ENCODE data around the gene SPAG16.

SPAG16 gene

GRCh38 chr2:214066862-214067261 lies 782.6 kb downstream of the SPAG16 start:
- Mint-ChIP-seq H3K27ac (no peak overlapping the region), H3K36me3 (ENCODE audit: low read depth) (no peaks in the 10 kb centered on the region), H3K4me1 (no peaks in the 10 kb centered on the region), H3K9me3 (no peaks in the 10 kb centered on the region), H3K4me3 (no peak overlapping the region), H3K27me3 (ENCODE audit: low read depth) (no peaks in the 10 kb centered on the region)
- TF ChIP-seq CTCF (IDR thresholded peaks at IDR 0.05; ENCODE audit: unreplicated experiment in 3 of 3), result no peak

GRCh38 chr2:214069254-214069653 lies 785.0 kb downstream of the SPAG16 start:
- no peaks in the 10 kb centered on the region for H3K9me3 Mint-ChIP-seq
- TF ChIP-seq CTCF (IDR thresholded peaks at IDR 0.05; ENCODE audit: unreplicated experiment in 3 of 3), result no peak
- H3K27ac Mint-ChIP-seq, result no peak overlapping the region
- no peaks in the 10 kb centered on the region for H3K27me3 Mint-ChIP-seq (ENCODE audit: low read depth)
- H3K4me3 Mint-ChIP-seq, result no peak overlapping the region
- H3K36me3 Mint-ChIP-seq (ENCODE audit: low read depth), result no peaks in the 10 kb centered on the region
- no peaks in the 10 kb centered on the region for H3K4me1 Mint-ChIP-seq

GRCh38 chr2:214075456-214075855 lies 791.2 kb downstream of the SPAG16 start:
- Mint-ChIP-seq H3K4me1 (no peaks in the 10 kb centered on the region), H3K9me3 (no peaks in the 10 kb centered on the region), H3K4me3 (no peak overlapping the region), H3K36me3 (ENCODE audit: low read depth) (no peaks in the 10 kb centered on the region), H3K27ac (no peak overlapping the region), H3K27me3 (ENCODE audit: low read depth) (no peaks in the 10 kb centered on the region)
- no peak for TF ChIP-seq CTCF (IDR thresholded peaks at IDR 0.05; ENCODE audit: unreplicated experiment in 3 of 3)

GRCh38 chr2:214076527-214076926 lies 792.3 kb downstream of the SPAG16 start:
- no peaks in the 10 kb centered on the region for H3K27me3 Mint-ChIP-seq (ENCODE audit: low read depth)
- H3K36me3 Mint-ChIP-seq (ENCODE audit: low read depth), result no peaks in the 10 kb centered on the region

GRCh38 chr2:214077727-214078126 lies 793.5 kb downstream of the SPAG16 start:
- no peak overlapping the region for H3K27ac Mint-ChIP-seq
- H3K27me3 Mint-ChIP-seq (ENCODE audit: low read depth), result no peaks in the 10 kb centered on the region
- H3K4me3 Mint-ChIP-seq, result no peak overlapping the region
- no peak for TF ChIP-seq CTCF (IDR thresholded peaks at IDR 0.05; ENCODE audit: unreplicated experiment in 3 of 3)
- H3K4me1 Mint-ChIP-seq, result no peaks in the 10 kb centered on the region
- no peaks in the 10 kb centered on the region for H3K36me3 Mint-ChIP-seq (ENCODE audit: low read depth)
- no peaks in the 10 kb centered on the region for H3K9me3 Mint-ChIP-seq

More at GRCh38 chr2:214076527-214076926, 792.3 kb downstream of the SPAG16 start:
- H3K4me1 Mint-ChIP-seq, result no peaks in the 10 kb centered on the region
- no peak for TF ChIP-seq CTCF (IDR thresholded peaks at IDR 0.05; ENCODE audit: unreplicated experiment in 3 of 3)
- H3K27ac Mint-ChIP-seq, result no peak overlapping the region
- H3K9me3 Mint-ChIP-seq, result no peaks in the 10 kb centered on the region
- no peak overlapping the region for H3K4me3 Mint-ChIP-seq

GRCh38 chr2:214079032-214079431 lies 794.8 kb downstream of the SPAG16 start:
- no peaks in the 10 kb centered on the region for H3K4me1 Mint-ChIP-seq
- H3K27me3 Mint-ChIP-seq (ENCODE audit: low read depth), result no peaks in the 10 kb centered on the region

More at GRCh38 chr2:214079032-214079431, 794.8 kb downstream of the SPAG16 start:
- Mint-ChIP-seq H3K36me3 (ENCODE audit: low read depth) (no peaks in the 10 kb centered on the region), H3K4me3 (no peak overlapping the region), H3K27ac (no peak overlapping the region), H3K9me3 (no peaks in the 10 kb centered on the region)
- no peak for TF ChIP-seq CTCF (IDR thresholded peaks at IDR 0.05; ENCODE audit: unreplicated experiment in 3 of 3)
